H9 (cell line): ENCODE results near the gene KLKB1. TPM values are rescaled to one million over a fixed set of nuclear protein-coding genes. Genes with fewer than 3 reads are reported as not detected.

Experiments
- DNase-seq: peaks from one replicate; pipeline ENCODE4 v3.0.0-alpha.2; 2017
- H2AFZ ChIP-seq: one replicate; pipeline ENCODE4 v1.6.1; 2013; ENCODE audit warnings: mild to moderate bottlenecking, low read length, control low read depth, moderate library complexity
- H2AK5ac ChIP-seq: 2 replicates; pipeline ENCODE4 v1.6.1; 2013; ENCODE audit warnings: low read length, control low read depth, mixed read lengths; ENCODE audit not compliant: insufficient read length
- H2BK120ac ChIP-seq: one replicate; pipeline ENCODE4 v1.6.1; 2013; ENCODE audit warnings: low read depth, mild to moderate bottlenecking, low read length, control low read depth, inconsistent platforms; ENCODE audit not compliant: poor library complexity, severe bottlenecking
- H2BK12ac ChIP-seq: 2 replicates; pipeline ENCODE4 v1.6.1; 2013; ENCODE audit warnings: low read length, control low read depth, mixed read lengths, low read depth; ENCODE audit not compliant: insufficient read length
- H2BK15ac ChIP-seq: 2 replicates; pipeline ENCODE4 v1.6.1; 2013; ENCODE audit warnings: low read depth, low read length, control low read depth
- H2BK20ac ChIP-seq: one replicate; pipeline ENCODE4 v1.6.1; 2013; ENCODE audit warnings: low read depth, mild to moderate bottlenecking, low read length, control low read depth, inconsistent platforms; ENCODE audit not compliant: poor library complexity, severe bottlenecking
- H2BK5ac ChIP-seq: 2 replicates; pipeline ENCODE4 v1.6.1; 2013; ENCODE audit warnings: low read length, control low read depth, mixed read lengths; ENCODE audit not compliant: insufficient read length
- H3K14ac ChIP-seq: 2 replicates; pipeline ENCODE4 v1.6.1; 2013; ENCODE audit warnings: low read length, control low read depth; ENCODE audit not compliant: insufficient read depth
- H3K18ac ChIP-seq: 2 replicates; pipeline ENCODE4 v1.6.1; 2013; ENCODE audit warnings: low read depth, mild to moderate bottlenecking, mixed read lengths, low read length, control low read depth; ENCODE audit not compliant: insufficient read length
- H3K23ac ChIP-seq: 2 replicates; pipeline ENCODE4 v1.6.1; 2013; ENCODE audit warnings: low read length, control low read depth, mixed read lengths, low read depth; ENCODE audit not compliant: insufficient read length
- H3K23me2 ChIP-seq: 2 replicates; pipeline ENCODE4 v1.6.1; 2013; ENCODE audit warnings: low read depth, mild to moderate bottlenecking, mixed read lengths, low read length, control low read depth; ENCODE audit not compliant: insufficient read length, poor library complexity, severe bottlenecking
- H3K27ac ChIP-seq: 2 replicates; pipeline ENCODE4 v1.5.1; 2013; ENCODE audit warnings: low read length, control low read depth, mixed read lengths, low read depth; ENCODE audit not compliant: insufficient read length
- H3K27me3 ChIP-seq: 2 replicates; pipeline ENCODE4 v1.6.1; 2013; ENCODE audit warnings: low read length, control low read depth, inconsistent platforms; ENCODE audit not compliant: insufficient read depth
- H3K4ac ChIP-seq: 2 replicates; pipeline ENCODE4 v1.6.1; 2013; ENCODE audit warnings: low read depth, mild to moderate bottlenecking, control low read depth, inconsistent platforms, low read length, moderate library complexity
- H3K4me1 ChIP-seq: 2 replicates; pipeline ENCODE4 v1.6.1; 2013; ENCODE audit warnings: low read length, control low read depth, inconsistent platforms; ENCODE audit not compliant: insufficient read depth
- H3K4me2 ChIP-seq: 2 replicates; pipeline ENCODE4 v1.6.1; 2013; ENCODE audit warnings: low read length, control low read depth, mixed read lengths; ENCODE audit not compliant: insufficient read length, insufficient read depth
- H3K56ac ChIP-seq: 2 replicates; pipeline ENCODE4 v1.6.1; 2013; ENCODE audit warnings: low read depth, mild to moderate bottlenecking, mixed read lengths, low read length, control low read depth; ENCODE audit not compliant: insufficient read length
- H3K79me1 ChIP-seq: 2 replicates; pipeline ENCODE4 v1.6.1; 2013; ENCODE audit warnings: low read depth, mild to moderate bottlenecking, moderate library complexity, low read length, control low read depth, inconsistent platforms; ENCODE audit not compliant: insufficient read depth, poor library complexity, severe bottlenecking
- H3K79me2 ChIP-seq: 2 replicates; pipeline ENCODE4 v1.6.1; 2013; ENCODE audit warnings: low read length, control low read depth, inconsistent platforms; ENCODE audit not compliant: insufficient read depth
- H3K9ac ChIP-seq: 2 replicates; pipeline ENCODE4 v1.6.1; 2013; ENCODE audit warnings: low read length, control low read depth, mixed read lengths; ENCODE audit not compliant: insufficient read length; ENCODE audit errors: extremely low read depth
- H3K9me3 ChIP-seq: one replicate; pipeline ENCODE4 v1.6.1; 2013; ENCODE audit warnings: low read depth, low read length, inconsistent platforms; ENCODE audit not compliant: control insufficient read depth
- H3T11ph ChIP-seq: one replicate; pipeline ENCODE4 v1.6.1; 2013; ENCODE audit warnings: mild to moderate bottlenecking, low read length, control low read depth, inconsistent platforms
- H4K20me1 ChIP-seq: one replicate; pipeline ENCODE4 v1.6.1; 2013; ENCODE audit not compliant: control insufficient read depth, insufficient read length, insufficient read depth
- H4K5ac ChIP-seq: 2 replicates; pipeline ENCODE4 v1.6.1; 2013; ENCODE audit warnings: low read depth, mild to moderate bottlenecking, mixed read lengths, low read length, control low read depth; ENCODE audit not compliant: insufficient read length
- H4K8ac ChIP-seq: replicated peaks from 2 replicates; pipeline ENCODE4 v1.6.1; 2013; ENCODE audit warnings: low read length, control low read depth, mixed read lengths, low read depth; ENCODE audit not compliant: insufficient read length
- H4K91ac ChIP-seq: 2 replicates; pipeline ENCODE4 v1.6.1; 2013; ENCODE audit warnings: low read depth, mild to moderate bottlenecking, moderate library complexity, mixed read lengths, low read length, control low read depth; ENCODE audit not compliant: insufficient read length
- H3K27ac Mint-ChIP-seq, 3 experiments: 2 replicates in 2 of 3; 3 replicates in 1 of 3; pipeline ENCODE4 v1.8.0; 2020 to 2021; ENCODE audit warnings: mixed read lengths in 3 of 3, mild to moderate bottlenecking in 1 of 3, moderate library complexity in 1 of 3
- H3K27me3 Mint-ChIP-seq: 2 replicates; pipeline ENCODE4 v1.8.0; 2021; ENCODE audit warnings: low read depth, mild to moderate bottlenecking, moderate library complexity, mixed read lengths
- H3K36me3 Mint-ChIP-seq, 3 experiments: 2 replicates in 2 of 3; 3 replicates in 1 of 3; pipeline ENCODE4 v1.8.0; 2020 to 2021; ENCODE audit warnings: low read depth in 3 of 3, mixed read lengths in 3 of 3; ENCODE audit not compliant: insufficient read depth in 1 of 3
- H3K4me1 Mint-ChIP-seq, 2 experiments: 2 replicates each; pipeline ENCODE4 v1.8.0; 2020; ENCODE audit warnings: mixed read lengths in 2 of 2
- H3K4me3 Mint-ChIP-seq, 2 experiments: 2 replicates in 1 of 2; 3 replicates in 1 of 2; pipeline ENCODE4 v1.8.0; 2020 to 2021; ENCODE audit warnings: mild to moderate bottlenecking in 2 of 2, mixed read lengths in 2 of 2, moderate library complexity in 1 of 2
- H3K9me3 Mint-ChIP-seq, 2 experiments: 2 replicates in 1 of 2; 3 replicates in 1 of 2; pipeline ENCODE4 v1.8.0; 2020; ENCODE audit warnings: mild to moderate bottlenecking in 2 of 2, mixed read lengths in 2 of 2, moderate library complexity in 1 of 2
- WGBS: extraction: QIAGEN DNeasy Blood & Tissue Kit; methylation state at CpG from one replicate; pipeline ENCODE4 v1.1.7; 2013; ENCODE audit warnings: missing lambda C conversion rate, low lambda C conversion rate, mixed read lengths; ENCODE audit not compliant: insufficient read length; ENCODE audit errors: extremely low coverage; 5-methylcytosine and 5-hydroxymethylcytosine counted together
- total RNA-seq: library from RNA; stranded (reverse); gene quantifications from 2 replicates; pipeline ENCODE4 v1.2.1, GENCODE V29; 2021
- TF ChIP-seq, protein P1 (sequence below): fragments of 200-600 bp; sonication (generic); conservative IDR thresholded peaks from 3 replicates; pipeline ENCODE4 v1.8.0; 2021; ENCODE audit warnings: antibody characterized with exemption, mild to moderate bottlenecking

The KLKB1 gene
- total RNA-seq, 1 experiment from 2014 or later: 21.8 TPM

DNA sequence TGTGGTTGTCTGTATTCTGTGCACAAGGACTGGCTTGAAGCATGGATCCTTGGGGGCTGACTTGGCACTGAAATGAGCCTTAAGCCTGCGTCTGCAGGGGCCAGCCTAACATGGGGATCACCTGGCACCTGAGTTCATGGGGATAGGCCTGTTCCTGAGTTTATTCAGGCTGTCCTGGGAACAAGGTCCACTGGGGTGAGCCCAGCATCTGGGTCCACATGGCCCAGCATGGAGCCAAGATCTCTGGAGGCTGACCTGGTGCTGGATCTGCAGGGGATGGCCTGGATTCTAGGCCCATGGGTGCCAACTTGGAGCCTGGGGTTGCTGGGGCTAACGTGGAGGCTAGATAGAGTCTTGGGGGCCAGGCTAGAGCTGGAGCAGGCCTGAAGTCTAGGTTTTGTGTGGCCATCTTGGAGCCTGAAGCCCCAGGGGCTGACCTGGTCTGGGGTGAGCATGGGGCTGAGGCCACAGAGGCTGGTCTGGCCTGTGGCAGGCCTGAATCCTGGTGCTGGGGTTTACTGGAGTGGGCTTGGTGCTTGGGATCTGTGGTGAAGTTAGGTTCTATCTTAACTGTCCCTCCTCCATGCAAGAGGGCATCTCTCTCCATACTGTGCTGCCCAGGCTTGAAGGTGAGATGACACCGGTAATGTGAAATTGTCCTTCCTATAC, 652 bp upstream of the KLKB1 start:
- H3K4ac ChIP-seq: no peak overlapping the region
- no peaks in the 10 kb centered on the region for H4K20me1 ChIP-seq
- no peak overlapping the region for H2BK15ac ChIP-seq
- no peaks in the 10 kb centered on the region; the same call in 1 of the 2 replicates for H3K4me1 ChIP-seq
- H4K91ac ChIP-seq: peak overlapping the region; percentile 43
- no peak overlapping the region for H3K4me2 ChIP-seq
- Mint-ChIP-seq H3K27me3 (peaks cover 8% of the 10 kb centered on the region), H3K36me3 (peaks cover 29 to 46% (median 32%) of the 10 kb centered on the region in 3 experiments), H3K4me3 (no peak overlapping the region), H3K4me1 (peaks cover 14 to 33% of the 10 kb centered on the region in 2 experiments), H3K27ac (0 out of 7 replicates have a peak overlapping the region, but pooled peaks of 1 of the 3 experiments have one; percentile 30), H3K9me3 (peaks cover 34 to 39% of the 10 kb centered on the region in 2 experiments)
- no peak overlapping the region for H3T11ph ChIP-seq
- H3K18ac ChIP-seq: peak overlapping the region; percentile 42
- no peak overlapping the region for H3K9ac ChIP-seq
- no peak overlapping the region for H3K23ac ChIP-seq
- H2BK20ac ChIP-seq: no peak overlapping the region
- H3K9me3 ChIP-seq: peaks cover 25% of the 10 kb centered on the region
- no peak overlapping the region for H2BK120ac ChIP-seq
- peak overlapping the region; percentile 94 for H2BK12ac ChIP-seq
- H2BK5ac ChIP-seq: peak overlapping the region; percentile 49
- no peak overlapping the region for H3K27ac ChIP-seq
- H3K27me3 ChIP-seq: no peaks in the 10 kb centered on the region
- H3K23me2 ChIP-seq: no peaks in the 10 kb centered on the region
- no CpG with 5 or more reads among the region's 3 CpGs for WGBS
- H2AFZ ChIP-seq: no peak overlapping the region
- H3K56ac ChIP-seq: no peak overlapping the region
- H4K5ac ChIP-seq: no peak overlapping the region
- TF ChIP-seq, protein P1, sequence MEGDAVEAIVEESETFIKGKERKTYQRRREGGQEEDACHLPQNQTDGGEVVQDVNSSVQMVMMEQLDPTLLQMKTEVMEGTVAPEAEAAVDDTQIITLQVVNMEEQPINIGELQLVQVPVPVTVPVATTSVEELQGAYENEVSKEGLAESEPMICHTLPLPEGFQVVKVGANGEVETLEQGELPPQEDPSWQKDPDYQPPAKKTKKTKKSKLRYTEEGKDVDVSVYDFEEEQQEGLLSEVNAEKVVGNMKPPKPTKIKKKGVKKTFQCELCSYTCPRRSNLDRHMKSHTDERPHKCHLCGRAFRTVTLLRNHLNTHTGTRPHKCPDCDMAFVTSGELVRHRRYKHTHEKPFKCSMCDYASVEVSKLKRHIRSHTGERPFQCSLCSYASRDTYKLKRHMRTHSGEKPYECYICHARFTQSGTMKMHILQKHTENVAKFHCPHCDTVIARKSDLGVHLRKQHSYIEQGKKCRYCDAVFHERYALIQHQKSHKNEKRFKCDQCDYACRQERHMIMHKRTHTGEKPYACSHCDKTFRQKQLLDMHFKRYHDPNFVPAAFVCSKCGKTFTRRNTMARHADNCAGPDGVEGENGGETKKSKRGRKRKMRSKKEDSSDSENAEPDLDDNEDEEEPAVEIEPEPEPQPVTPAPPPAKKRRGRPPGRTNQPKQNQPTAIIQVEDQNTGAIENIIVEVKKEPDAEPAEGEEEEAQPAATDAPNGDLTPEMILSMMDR: no peak
- no peaks in the 10 kb centered on the region for H3K79me1 ChIP-seq
- H3K79me2 ChIP-seq: no peaks in the 10 kb centered on the region
- H3K14ac ChIP-seq: no peak overlapping the region
- no peak overlapping the region for H2AK5ac ChIP-seq
- H4K8ac ChIP-seq: no peak overlapping the region
- DNase-seq: no peak
